Stomach (tissue), 9 donors: Measurements from ENCODE around the gene CAVIN1. TPM values are rescaled to one million over a fixed set of nuclear protein-coding genes. Genes with fewer than 3 reads are reported as not detected.
"Not testable (repeated sequence)": the region's sequence is repeated elsewhere in the genome, so short reads cannot be mapped to it uniquely, and the experiment has no call there.

Experiments used
- DNase-seq, 2 donors: peaks; one replicate each; pipeline versions ENCODE4 v3.0.0 to v3.0.0-alpha.2; 2013 to 2019
- H3K27ac ChIP-seq, 5 donors: fragments of 200-600 bp in 4 of 5; sonication (generic) in 4 of 5; one replicate each; pipeline ENCODE4 v1.5.1; 2013 to 2019; ENCODE audit warnings: mild to moderate bottlenecking in 1 of 5, moderate library complexity in 1 of 5
- H3K27me3 ChIP-seq, 3 donors: fragments of 200-600 bp; sonication (generic); one replicate each; pipeline ENCODE4 v1.5.1; 2017 to 2019; ENCODE audit warnings: mixed run types in 1 of 3
- H3K36me3 ChIP-seq, 4 donors: fragments of 200-600 bp; sonication (generic); 1 replicate in 3 of 4; 2 replicates in 1 of 4; pipeline ENCODE4 v1.5.1; 2016 to 2019
- H3K4me1 ChIP-seq, 4 donors: fragments of 200-600 bp; sonication (generic); one replicate each; pipeline ENCODE4 v1.5.1; 2016 to 2019
- H3K4me3 ChIP-seq, 4 donors: fragments of 200-600 bp; sonication (generic) in 3 of 4; one replicate each; pipeline ENCODE4 v1.5.1; 2016 to 2019; ENCODE audit warnings: mild to moderate bottlenecking in 1 of 4
- H3K9me3 ChIP-seq, 4 donors: fragments of 200-600 bp; sonication (generic); one replicate each; pipeline ENCODE4 v1.5.1; 2016 to 2019
- CTCF ChIP-seq, 7 experiments: fragments of 450-650 bp in 4 of 7; fragments of 200-600 bp in 3 of 7; sonication (generic) in 3 of 7; IDR thresholded peaks; one replicate each; pipeline ENCODE4 v1.5.1; 2016 to 2019; ENCODE audit warnings: antibody characterized with exemption in 7 of 7, control low read depth in 2 of 7, mild to moderate bottlenecking in 1 of 7
- EP300 ChIP-seq: sonication (generic); formaldehyde crosslinking; IDR thresholded peaks from one replicate; pipeline ENCODE4 v1.6.1; 2017; ENCODE audit warnings: antibody characterized with exemption
- POLR2A ChIP-seq, 4 donors: fragments of 450-650 bp; IDR thresholded peaks; one replicate each; pipeline ENCODE4 v1.6.1; 2016; ENCODE audit warnings: antibody characterized with exemption in 4 of 4, control low read depth in 2 of 4, mild to moderate bottlenecking in 1 of 4, moderate library complexity in 1 of 4
- POLR2AphosphoS5 ChIP-seq, 3 donors: sonication (generic); formaldehyde crosslinking; IDR thresholded peaks; one replicate each; pipeline ENCODE4 v1.6.1; 2016; ENCODE audit warnings: antibody characterized with exemption in 3 of 3
- WGBS, 5 donors: extraction: QIAGEN DNeasy Blood & Tissue Kit in 3 of 5; methylation state at CpG; one replicate each; pipeline versions ENCODE4 v1.1.5 to v1.1.7; 2013 to 2018; 5-methylcytosine and 5-hydroxymethylcytosine counted together
- intact Hi-C: fragments of 100-400 bp; cut with DNase I; formaldehyde crosslinking; loops from one replicate; pipeline ENCODE4 v1.15.1; 2023; ENCODE audit warnings: low total_unique reads
- polyA plus RNA-seq, 3 donors: library from polyadenylated mRNA; stranded (reverse); fragments of 200-250 nt; gene quantifications; one replicate each; pipeline ENCODE4 v1.2.3, GENCODE V29; 2013
- total RNA-seq, 5 donors: library from RNA; depleted of rRNA; stranded (reverse); fragments of >200 nt; gene quantifications; one replicate each; pipeline versions ENCODE4 v1.1.0 to v1.2.3, GENCODE V29; 2014 to 2016
- donor health status: healthy with polysubstance abuse.
- donor health status: Bipolar disorder and iron deficiency.
- donor health status: healthy.

The CAVIN1 gene
- total and polyA plus RNA-seq, 8 donors, result 61.2 to 244 (median 102) TPM

GRCh38 chr17:42394838-42395237 is 28.2 kb downstream of the CAVIN1 start:
- Histone ChIP-seq H3K36me3 (no peaks in the 10 kb centered on the region), H3K4me1 (peaks cover 0 to 26% (median 5%) of the 10 kb centered on the region in 4 donors), H3K4me3 (no peak overlapping the region), H3K27ac (no peak overlapping the region), H3K9me3 (no peaks in the 10 kb centered on the region), H3K27me3 (no peaks in the 10 kb centered on the region)
- DNase-seq, result no peak
- TF ChIP-seq POLR2A (IDR thresholded peaks at IDR 0.05) (no peak), CTCF (IDR thresholded peaks at IDR 0.05) (no peak), EP300 (no peak), POLR2AphosphoS5 (IDR thresholded peaks at IDR 0.05) (no peak)
- intact Hi-C loops, result no loop called here
- WGBS, 5 donors, result 82 to 92% (median 90%) methylated on average over 4 of the region's 4 CpGs

DNA sequence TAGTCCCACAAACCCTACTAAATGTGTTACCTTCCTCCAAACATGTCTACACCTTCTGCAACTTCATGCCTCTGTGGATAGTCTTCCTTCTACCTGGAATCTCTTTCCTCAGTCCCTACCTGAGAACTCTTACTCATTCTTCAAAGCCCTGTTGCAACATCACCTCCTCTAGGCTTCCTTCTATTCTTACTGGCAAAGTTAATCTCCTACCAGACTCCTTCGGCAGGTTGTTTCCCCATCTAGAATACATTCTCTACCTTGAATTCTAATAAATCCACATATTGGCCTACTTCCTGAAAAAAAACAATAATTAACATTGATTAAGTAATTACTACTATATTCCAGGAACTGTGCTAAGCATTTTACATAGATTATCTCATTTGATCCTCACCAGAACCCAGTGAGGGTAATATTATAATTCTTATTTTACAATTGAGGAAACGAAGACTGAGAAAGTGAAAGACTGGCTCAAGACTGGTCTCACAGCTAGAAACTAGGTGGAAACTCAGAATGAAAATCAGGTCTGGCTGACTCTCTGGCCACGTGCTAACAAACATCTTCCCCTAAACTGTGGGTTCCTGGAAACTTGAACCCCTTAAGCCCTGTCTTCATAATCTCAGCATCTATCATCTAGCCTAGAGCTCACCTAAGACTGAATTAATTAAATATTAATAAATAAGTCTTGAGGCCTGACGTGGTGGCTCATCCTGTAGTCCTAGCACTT is 30.2 kb downstream of the CAVIN1 start:
- WGBS, 5 donors, result 78 to 84% (median 81%) methylated on average over 4 of the region's 4 CpGs

GRCh38 chr17:42391439-42391838 is 31.6 kb downstream of the CAVIN1 start:
- WGBS, 5 donors, result 83 to 95% (median 92%) methylated on average over 8 of the region's 8 CpGs
- H3K4me3 ChIP-seq, H3K27me3 ChIP-seq, intact Hi-C loops, DNase-seq, H3K36me3 ChIP-seq, H3K27ac ChIP-seq, H3K9me3 ChIP-seq: not testable (repeated sequence)
- H3K4me1 ChIP-seq, result peaks cover 7 to 25% (median 16%) of the 10 kb centered on the region in 4 donors

More for the DNA sequence above, 30.2 kb downstream of the CAVIN1 start:
- no peaks in the 10 kb centered on the region for H3K9me3 ChIP-seq
- H3K27ac ChIP-seq, result no peak overlapping the region
- peaks cover 0 to 17% (median 7%) of the 10 kb centered on the region in 4 donors for H3K4me1 ChIP-seq
- TF ChIP-seq POLR2AphosphoS5 (IDR thresholded peaks at IDR 0.05) (no peak), CTCF (IDR thresholded peaks at IDR 0.05) (no peak), EP300 (no peak), POLR2A (IDR thresholded peaks at IDR 0.05) (no peak)
- intact Hi-C loops, result no loop called here
- H3K27me3 ChIP-seq, result no peaks in the 10 kb centered on the region
- no peak overlapping the region for H3K4me3 ChIP-seq
- H3K36me3 ChIP-seq, result no peaks in the 10 kb centered on the region
- no peak for DNase-seq

GRCh38 chr17:42389899-42390298 is 33.2 kb downstream of the CAVIN1 start:
- intact Hi-C loops, result no loop called here
- Histone ChIP-seq H3K9me3 (no peaks in the 10 kb centered on the region), H3K27me3 (no peaks in the 10 kb centered on the region), H3K36me3 (no peaks in the 10 kb centered on the region), H3K27ac (peak overlapping the region in 4 of 5 donors; percentile 100), H3K4me1 (peaks cover 22 to 40% (median 32%) of the 10 kb centered on the region in 4 donors), H3K4me3 (no peak overlapping the region)
- 37 to 85% (median 56%) methylated on average over 5 of the region's 5 CpGs for WGBS, 5 donors
- TF ChIP-seq CTCF (IDR thresholded peaks at IDR 0.05) (no peak), EP300 (no peak), POLR2A (IDR thresholded peaks at IDR 0.05) (no peak), POLR2AphosphoS5 (IDR thresholded peaks at IDR 0.05) (no peak)
- no peak for DNase-seq

DNA sequence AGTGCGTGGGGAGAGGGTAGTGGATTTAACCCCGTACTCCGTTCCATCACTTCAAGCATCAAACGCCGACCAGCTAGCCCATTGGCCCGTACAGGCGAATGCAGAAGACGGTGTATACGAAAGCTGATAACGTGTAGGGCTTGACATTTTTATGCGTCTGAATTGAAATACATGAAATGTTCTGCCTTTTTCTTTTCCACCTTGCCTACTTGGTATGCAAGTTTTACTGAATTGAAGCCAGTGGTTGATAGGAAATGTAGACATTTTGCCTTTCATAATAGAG is 34.0 kb downstream of the CAVIN1 start:
- intact Hi-C loops, result no loop called here
- no peak for DNase-seq

More for the DNA sequence above, 34.0 kb downstream of the CAVIN1 start:
- peaks cover 27 to 49% (median 37%) of the 10 kb centered on the region in 4 donors for H3K4me1 ChIP-seq
- TF ChIP-seq POLR2AphosphoS5 (IDR thresholded peaks at IDR 0.05), result no peak
- no peak for TF ChIP-seq CTCF (IDR thresholded peaks at IDR 0.05)
- TF ChIP-seq POLR2A (IDR thresholded peaks at IDR 0.05), result no peak
- H3K27ac ChIP-seq, result peak overlapping the region; percentile 83 to 100 (median 100)
- H3K36me3 ChIP-seq, result no peaks in the 10 kb centered on the region
- 0 to 2% (median 1%) methylated on average over 11 of the region's 11 CpGs for WGBS, 5 donors
- H3K27me3 ChIP-seq, result no peaks in the 10 kb centered on the region
- peak overlapping the region; percentile 42 to 100 (median 93) for H3K4me3 ChIP-seq
- no peaks in the 10 kb centered on the region for H3K9me3 ChIP-seq
